Activated CD8-positive, alpha-beta memory T cell treated with anti-CD3 and anti-CD28 coated beads, Interleukin-2, amount 50 U/mL, for 1 hour (primary cell): ENCODE data around the gene ZBTB32.
"Not testable (repeated sequence)": the region's sequence is repeated elsewhere in the genome, so short reads cannot be mapped to it uniquely, and the experiment has no call there.

Source experiments
- DNase-seq: peaks from one replicate; pipeline ENCODE4 v3.0.0-alpha.2; 2020; ENCODE audit errors: extremely low read depth

Gene ZBTB32

GRCh38 chr19:35704218-35704617 is at the start of gene ZBTB32:
TSS of gene ZBTB32 (plus strand) at chr19:35704558. CDS start at chr19:35714627, 10,069 bp downstream.
- no peak for DNase-seq

- not testable (repeated sequence) for DNase-seq
Measured at GRCh38 chr19:35654828-35655227, 49.5 kb upstream of the ZBTB32 start.

GRCh38 chr19:35655600-35655999 is 48.8 kb upstream of the ZBTB32 start:
- DNase-seq, result no peak

GRCh38 chr19:35656700-35657099 is 47.7 kb upstream of the ZBTB32 start:
- DNase-seq, result no peak

GRCh38 chr19:35657904-35658700 is 46.3 kb upstream of the ZBTB32 start:
- DNase-seq, result no peak

GRCh38 chr19:35661995-35662340 is 42.4 kb upstream of the ZBTB32 start:
- no peak for DNase-seq

GRCh38 chr19:35663981-35664380 is 40.4 kb upstream of the ZBTB32 start:
- no peak for DNase-seq

- no peak for DNase-seq
Measured at GRCh38 chr19:35665157-35665556, 39.2 kb upstream of the ZBTB32 start.

- DNase-seq, result no peak
Measured at GRCh38 chr19:35665604-35666003, 38.8 kb upstream of the ZBTB32 start.

GRCh38 chr19:35666251-35666913 is 38.0 kb upstream of the ZBTB32 start, which contains the start of gene UPK1A:
TSS of gene UPK1A (plus strand) at chr19:35666517. CDS start at chr19:35666813, 296 bp downstream.
- no peak for DNase-seq

GRCh38 chr19:35669566-35669965 is 34.8 kb upstream of the ZBTB32 start:
- no peak for DNase-seq

GRCh38 chr19:35669974-35670373 is 34.4 kb upstream of the ZBTB32 start:
- no peak for DNase-seq

GRCh38 chr19:35670686-35671085 is 33.7 kb upstream of the ZBTB32 start:
- no peak for DNase-seq

- DNase-seq, result no peak
Measured at GRCh38 chr19:35671818-35672217, 32.5 kb upstream of the ZBTB32 start.

GRCh38 chr19:35673121-35673804 is 31.1 kb upstream of the ZBTB32 start:
- no peak for DNase-seq

- no peak for DNase-seq
Measured at GRCh38 chr19:35675589-35676140, 28.7 kb upstream of the ZBTB32 start.

- no peak for DNase-seq
Measured at GRCh38 chr19:35689836-35690235, 14.5 kb upstream of the ZBTB32 start.

- DNase-seq, result not testable (repeated sequence)
Measured at GRCh38 chr19:35691106-35691505, 13.3 kb upstream of the ZBTB32 start.

- no peak for DNase-seq
Measured at GRCh38 chr19:35692010-35692409, 12.3 kb upstream of the ZBTB32 start.

GRCh38 chr19:35693422-35693821 is 10.9 kb upstream of the ZBTB32 start:
- no peak for DNase-seq

- peak; percentile 78 for DNase-seq
Measured at GRCh38 chr19:35693835-35694599, 10.3 kb upstream of the ZBTB32 start.
